ENCODE data around the gene SAPCD2. TPM values are rescaled to one million over a fixed set of nuclear protein-coding genes. Genes with fewer than 3 reads are reported as not detected.
"Not testable (repeated sequence)": the region's sequence is repeated elsewhere in the genome, so short reads cannot be mapped to it uniquely, and the experiment has no call there.

SAPCD2 gene, protein sequence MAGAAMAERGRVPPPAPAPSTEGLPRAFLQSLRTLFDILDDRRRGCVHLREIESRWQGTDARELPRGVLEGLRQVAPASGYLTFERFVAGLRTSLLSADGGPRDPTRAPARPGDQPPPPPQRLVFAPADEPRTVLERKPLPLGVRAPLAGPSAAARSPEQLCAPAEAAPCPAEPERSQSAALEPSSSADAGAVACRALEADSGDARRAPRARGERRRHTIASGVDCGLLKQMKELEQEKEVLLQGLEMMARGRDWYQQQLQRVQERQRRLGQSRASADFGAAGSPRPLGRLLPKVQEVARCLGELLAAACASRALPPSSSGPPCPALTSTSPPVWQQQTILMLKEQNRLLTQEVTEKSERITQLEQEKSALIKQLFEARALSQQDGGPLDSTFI
- 2.6 TPM for total RNA-seq (ENCODE audit: insufficient read depth, low replicate concordance)

DNA sequence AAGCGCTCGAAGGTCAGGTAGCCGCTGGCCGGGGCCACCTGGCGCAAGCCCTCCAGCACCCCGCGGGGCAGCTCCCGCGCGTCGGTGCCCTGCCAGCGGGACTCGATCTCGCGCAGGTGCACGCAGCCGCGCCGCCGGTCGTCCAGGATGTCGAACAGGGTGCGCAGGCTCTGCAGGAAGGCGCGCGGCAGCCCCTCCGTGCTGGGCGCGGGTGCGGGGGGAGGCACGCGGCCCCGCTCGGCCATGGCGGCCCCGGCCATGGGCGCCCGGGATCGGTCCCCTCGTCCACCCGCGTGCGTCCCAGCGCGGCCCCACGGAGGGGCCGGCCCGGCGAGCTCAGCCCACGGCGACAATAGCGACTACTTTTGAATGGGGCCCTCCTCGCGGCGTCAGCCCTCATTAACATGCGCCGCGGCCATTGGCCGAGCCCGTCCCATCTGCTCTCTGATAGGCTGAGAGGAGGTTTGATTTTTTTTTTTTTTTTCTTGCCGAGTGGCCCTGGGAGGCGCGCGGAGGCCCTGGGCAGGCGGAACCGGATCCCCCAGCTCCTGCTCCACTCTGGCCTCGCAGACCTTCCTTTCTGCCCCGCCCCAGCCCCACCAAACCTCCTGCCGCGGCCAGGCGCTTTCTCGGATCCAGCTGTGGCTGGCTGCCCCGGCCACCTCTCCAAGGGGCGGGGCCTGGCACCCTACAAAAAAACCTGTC lies at the start of gene SAPCD2:
TSS of gene SAPCD2 (minus strand) at position 357 of the 705 bp plus-strand sequence. CDS start at position 260, 97 bp downstream.
- DNase-seq (ENCODE audit: low spot score) = peak; percentile 94

DNA sequence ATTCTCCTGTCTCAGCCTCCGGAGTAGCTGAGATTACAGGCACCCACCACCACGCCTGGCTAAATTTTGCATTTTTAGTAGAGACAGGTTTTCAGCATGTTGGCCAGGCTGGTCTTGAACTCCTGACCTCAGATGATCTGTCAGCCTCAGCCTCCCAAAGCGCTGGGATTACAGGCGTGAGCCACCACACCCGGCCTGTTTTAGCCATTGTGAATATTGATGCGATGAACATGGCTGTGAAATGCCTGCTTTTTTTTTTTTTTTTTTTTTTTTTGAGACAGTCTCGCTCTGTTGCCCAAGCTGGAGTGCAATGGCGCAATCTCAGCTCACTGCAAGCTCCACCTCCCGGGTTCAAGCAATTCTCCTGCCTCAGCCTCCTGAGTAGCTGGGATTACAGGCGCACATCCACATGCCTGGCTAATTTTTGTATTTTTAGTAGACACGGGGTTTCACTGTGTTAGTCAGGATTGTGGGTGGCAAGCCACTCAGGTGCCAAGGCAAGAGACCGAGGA lies 47.8 kb upstream of the SAPCD2 start:
- not testable (repeated sequence) for DNase-seq (ENCODE audit: low spot score)

DNA sequence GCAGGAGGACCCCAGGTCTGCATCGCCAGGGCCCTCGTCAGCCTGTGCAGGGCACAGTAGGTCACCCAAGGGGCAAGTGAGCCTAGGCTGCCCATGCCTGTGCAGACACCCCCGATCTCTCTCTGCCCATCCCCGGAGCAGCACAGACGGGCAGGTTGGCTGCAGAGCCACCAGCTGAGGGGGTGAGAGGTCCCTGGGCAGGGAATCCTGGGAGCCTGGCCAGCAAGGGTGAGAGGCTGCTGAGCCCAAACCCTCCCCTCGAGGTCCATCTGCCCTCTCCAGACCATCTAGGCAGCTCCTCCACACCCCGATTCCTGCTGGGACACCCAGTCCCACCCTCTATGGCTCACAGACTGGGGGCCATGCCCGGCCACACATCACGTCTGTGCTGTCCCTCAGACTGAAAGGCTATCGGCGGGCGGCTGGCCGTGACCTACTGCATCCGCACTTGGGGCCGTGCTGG lies 46.9 kb upstream of the SAPCD2 start:
- DNase-seq (ENCODE audit: low spot score) = no peak

DNA sequence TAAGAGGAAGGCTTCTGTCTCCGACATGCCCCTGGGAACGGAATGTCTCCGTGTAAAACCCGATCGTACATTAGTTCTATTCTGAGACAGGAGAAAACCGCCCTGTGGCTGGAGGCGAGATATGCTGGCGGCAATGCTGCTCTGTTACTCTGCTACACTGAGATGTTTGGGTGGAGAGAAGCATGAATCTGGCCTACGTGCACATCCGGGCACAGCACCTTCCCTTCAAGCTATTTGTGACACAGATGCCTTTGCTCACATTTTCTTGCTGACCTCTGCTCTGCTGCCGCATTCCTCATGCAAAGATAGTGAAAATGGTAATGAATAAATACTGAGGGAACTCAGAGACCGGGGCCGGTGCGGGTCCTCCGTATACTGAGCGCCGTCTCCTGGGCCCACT lies 46.4 kb upstream of the SAPCD2 start:
- peak; percentile 82 for DNase-seq (ENCODE audit: low spot score)

DNA sequence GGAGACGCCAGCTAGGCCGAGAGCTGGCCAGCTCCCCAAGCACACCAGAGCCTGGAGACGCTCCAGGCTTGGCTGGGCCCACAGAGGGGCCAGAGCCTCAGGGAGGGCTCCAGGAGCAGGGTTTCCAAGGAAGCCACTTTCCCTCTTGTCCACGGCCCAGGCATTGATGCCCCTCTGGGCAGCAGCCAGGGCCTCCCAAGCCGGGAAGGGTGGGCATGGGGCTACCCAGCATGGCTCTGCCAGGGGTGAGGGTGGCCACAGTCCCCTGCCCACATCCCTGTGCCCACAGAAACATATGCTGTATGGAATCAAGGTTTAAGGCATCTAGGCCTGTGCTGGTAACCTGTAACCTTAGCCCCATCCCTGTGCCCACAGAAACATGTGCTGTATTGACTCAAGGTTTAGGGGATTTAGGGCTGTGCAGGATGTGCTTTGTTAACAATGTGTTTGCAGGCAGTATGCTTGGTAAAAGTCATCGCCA lies 45.7 kb upstream of the SAPCD2 start:
- no peak for DNase-seq (ENCODE audit: low spot score)

DNA sequence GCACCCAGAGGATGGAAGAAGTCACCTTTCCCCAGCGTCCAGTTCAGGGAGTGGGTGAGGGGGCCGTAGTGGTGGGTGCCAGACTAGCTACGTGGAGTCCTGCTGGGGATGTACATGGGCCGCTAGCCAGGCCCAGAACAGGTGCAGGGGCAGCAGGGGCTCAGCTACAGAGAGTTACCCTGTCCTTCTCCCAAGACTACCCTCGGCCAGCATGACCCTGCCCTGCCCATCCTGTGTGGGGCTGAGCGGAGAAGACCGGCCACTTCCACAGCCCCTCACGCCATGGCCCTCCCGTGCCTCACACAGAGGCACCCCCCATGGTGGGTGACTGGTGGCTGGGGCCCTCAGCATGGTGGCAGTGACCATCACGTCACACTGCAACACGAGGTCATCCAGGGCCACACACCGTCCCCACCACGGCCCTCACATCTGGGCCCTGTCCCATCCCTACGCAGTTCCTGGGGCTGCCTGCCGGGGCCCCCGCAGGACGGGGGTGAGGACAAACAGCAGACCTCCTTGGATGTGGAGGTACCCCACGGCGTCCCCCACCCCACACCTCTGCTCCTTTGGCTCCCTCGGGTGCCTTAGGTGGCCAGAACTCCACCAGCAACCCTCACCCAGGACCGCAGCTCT lies 45.2 kb upstream of the SAPCD2 start:
- no peak for DNase-seq (ENCODE audit: low spot score)

DNA sequence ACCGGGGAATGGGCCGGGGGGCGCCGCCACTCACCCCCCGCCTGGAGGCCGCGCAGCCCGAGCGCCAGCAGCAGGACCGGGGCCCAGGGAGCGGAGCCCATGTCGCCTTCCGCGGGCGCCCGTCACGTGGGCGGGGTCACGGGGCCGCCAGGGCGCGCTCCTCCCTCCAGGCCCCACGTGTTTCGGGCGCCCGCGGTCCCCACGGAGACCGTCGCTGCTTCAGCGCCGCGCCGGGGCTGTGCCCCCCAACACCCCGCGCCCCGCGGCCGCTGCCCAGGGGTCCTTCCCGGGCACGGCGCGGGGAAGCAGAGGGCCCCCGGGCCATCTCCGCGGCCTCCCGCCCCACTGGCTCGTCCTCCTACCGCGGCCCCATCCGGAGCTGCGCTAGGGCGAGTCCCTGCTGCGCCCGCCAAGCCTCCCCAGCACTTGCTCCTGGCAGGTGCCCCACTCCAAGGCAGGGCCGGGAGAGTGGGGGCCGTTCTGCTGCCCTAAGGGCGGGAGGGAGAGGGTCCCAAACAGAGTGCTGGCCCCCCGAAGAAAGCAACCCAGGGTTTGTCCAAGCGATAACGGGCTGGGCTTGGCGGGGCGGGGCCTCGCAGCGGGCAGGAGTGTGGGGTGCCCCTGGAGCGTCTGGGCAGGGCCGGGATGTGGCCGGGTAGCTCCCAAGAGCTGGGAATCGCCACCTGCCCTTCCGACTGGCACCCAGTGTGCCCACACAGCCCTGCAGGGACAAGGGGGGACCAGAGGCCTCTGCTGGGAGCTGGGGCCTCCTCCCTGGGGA lies 44.4 kb upstream of the SAPCD2 start, which contains the start of gene DPP7:
TSS of gene DPP7 (minus strand) at position 121 of the 781 bp plus-strand sequence. CDS start at position 101, 20 bp downstream.
- peak; percentile 66 for DNase-seq (ENCODE audit: low spot score)

DNA sequence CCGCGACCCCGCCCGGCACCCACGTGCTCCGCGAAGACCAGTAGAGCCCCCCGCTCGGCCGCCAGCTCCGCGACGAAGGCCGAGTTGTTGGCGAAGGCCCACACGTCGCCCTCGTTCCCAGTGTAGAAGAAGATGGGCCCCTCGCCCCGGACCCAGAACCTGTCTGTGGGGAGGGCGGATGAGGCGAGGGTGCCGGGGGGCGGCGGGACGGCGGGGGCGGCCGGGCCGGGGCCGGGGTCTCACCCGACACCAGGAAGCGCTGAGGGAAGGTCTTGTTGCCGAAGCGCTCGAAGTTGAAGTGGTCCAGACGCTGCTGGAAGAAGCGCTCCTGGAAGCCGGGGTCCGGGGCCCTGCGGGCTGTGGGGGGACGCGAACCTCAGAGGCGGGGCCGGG lies 43.9 kb upstream of the SAPCD2 start:
- DNase-seq (ENCODE audit: low spot score) = no peak

DNA sequence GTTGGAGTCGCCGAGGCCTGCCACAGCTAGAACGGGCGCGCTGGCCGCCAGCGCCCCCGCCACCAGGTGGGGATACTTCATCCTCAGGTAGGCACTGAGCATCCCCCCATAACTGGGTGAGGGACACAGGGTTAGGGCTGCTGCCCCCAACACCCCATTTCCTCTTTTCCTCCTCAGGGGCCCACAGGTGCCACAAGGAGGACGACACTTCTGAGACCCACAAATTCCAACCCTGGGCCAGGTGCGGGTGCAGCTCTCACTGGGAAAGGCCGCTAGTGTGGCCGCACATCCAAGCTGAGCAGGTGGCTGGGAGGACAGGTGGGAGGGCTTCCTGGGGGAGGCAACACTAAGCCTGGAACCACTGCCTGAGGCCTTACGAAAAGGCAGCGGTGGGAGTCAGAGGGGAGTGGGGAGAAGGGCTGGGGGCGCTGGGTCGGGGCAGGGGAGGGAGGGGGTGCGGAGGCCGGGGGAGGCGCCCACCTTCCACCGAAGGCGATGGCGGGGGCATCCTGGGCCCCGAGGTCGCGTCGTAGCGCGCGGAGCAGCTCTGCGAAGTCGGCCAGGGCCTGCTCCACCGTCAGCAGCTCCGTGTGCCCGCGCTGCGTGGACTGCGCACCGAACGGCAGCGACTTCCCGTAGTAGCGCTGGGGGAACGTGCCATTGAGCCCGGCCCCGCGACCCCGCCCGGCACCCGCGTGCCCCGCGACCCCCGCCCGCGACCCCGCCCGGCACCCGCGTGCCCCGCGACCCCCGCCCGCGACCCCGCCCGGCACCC lies 43.2 kb upstream of the SAPCD2 start:
- no peak for DNase-seq (ENCODE audit: low spot score)

DNA sequence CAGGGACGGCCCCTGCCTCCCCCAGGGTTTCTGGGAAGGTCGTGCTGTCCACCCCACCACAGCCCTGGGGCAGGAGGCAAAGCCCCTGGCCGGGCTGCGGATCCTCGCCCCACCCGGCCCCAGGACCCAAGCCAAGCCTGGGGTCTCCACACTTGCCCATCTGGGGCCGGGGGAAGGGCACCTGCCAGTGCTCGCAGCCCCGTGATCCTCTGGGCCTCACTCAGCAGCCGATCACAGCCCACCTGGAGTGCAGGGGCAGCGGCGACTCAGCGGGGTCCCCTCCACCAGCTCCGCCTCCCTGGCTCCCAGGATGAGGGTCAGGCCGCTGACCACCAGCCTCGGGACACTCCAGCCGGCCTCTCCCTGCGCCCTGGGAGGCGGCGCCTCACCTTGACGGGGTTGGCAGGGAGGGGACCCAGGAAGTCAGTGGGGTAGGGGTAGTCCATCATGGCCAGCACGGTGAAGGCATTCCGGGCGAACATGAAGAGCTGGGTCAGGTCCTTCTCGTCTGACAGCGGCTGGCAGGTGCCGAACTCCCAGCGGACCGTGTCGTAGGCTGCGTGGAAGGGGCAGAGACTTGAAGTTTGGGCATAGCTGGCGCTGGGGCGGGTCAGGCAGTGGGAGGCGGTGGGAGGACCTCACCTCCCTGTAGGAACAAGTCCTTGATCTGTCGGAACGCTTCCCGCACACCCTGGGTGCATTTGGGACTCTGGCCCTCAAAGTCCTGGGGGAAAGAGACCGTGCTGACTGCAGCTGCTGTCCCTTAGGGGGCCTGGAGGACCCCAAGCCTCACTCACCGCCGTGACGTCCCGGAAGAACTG lies 42.4 kb upstream of the SAPCD2 start:
- DNase-seq (ENCODE audit: low spot score) = no peak

DNA sequence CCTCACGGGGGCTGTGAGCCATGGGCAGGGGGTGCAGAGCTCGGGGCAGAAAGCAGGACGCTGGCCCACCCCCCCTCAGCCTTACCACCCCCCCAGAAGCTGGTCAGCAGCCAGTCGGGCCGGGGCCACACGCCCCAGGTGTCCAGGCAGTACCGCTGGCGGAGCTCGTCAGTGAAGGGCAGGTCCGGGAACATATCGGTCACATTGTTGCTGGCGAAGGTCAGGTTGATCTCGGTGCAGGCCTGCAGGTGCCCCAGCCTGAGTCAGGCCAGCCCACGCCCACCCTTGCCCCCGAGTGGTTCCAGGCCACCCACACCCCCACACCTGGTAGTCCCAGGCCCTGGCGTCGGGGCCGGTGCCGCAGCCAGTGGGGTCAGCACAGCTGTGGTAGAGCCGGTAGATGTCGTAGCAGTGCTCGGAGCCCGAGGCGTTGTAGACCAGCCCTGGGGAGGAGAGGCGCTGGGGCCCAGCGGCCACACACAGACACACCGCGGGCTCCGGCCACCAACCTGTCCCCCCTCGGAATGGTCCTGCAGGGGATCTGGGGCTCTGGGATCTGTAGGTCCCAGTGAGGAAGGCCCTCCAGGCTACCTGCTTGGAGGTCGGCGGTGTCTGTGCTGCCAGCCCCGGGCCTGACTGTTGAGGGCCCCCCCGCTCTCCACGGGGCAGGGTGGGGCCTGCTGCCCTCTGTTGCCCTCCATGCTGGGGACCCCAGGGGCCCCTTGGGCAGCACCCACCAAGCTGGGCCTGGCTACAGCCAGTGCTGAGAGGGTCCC lies 41.6 kb upstream of the SAPCD2 start:
- DNase-seq (ENCODE audit: low spot score) = no peak

DNA sequence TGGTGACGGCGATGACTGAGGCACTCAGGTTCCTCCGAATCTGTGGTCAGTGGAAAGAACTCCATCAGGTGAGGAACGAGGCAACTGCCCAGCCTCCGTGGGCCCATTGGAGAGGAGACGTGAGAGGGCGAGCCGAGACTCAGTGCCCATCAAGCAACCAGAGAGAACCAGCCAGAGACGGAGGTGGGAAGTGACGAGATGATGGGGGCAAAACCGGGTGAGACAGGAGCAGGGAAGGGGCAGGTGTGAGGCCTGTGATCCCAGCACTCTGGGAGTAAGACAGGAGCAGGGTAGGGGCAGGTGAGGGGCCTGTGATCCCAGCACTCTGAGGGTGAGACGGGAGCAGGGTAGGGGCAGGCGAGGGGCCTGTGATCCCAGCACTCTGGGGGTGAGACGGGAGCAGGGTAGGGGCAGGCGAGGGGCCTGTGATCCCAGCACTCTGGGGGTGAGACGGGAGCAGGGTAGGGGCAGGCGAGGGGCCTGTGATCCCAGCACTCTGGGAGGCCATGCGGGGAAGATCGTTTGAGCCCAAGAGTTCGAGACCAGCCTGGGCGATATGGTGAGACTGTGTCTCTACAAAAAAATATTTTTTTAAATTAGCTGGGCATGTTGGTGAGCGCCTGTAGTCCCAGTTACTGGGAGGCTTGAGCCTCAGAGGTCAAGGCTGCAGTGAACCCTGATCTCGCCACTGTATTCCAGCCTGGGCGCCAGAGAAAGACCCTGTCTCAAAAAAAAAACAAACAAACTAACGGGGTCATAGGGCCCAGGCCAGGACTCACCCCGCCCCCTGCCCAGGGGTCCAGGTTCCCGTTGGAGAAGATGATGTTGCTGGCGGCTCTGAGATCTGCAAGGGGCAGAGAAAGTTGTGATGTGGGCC lies 40.8 kb upstream of the SAPCD2 start:
- no peak for DNase-seq (ENCODE audit: low spot score)

DNA sequence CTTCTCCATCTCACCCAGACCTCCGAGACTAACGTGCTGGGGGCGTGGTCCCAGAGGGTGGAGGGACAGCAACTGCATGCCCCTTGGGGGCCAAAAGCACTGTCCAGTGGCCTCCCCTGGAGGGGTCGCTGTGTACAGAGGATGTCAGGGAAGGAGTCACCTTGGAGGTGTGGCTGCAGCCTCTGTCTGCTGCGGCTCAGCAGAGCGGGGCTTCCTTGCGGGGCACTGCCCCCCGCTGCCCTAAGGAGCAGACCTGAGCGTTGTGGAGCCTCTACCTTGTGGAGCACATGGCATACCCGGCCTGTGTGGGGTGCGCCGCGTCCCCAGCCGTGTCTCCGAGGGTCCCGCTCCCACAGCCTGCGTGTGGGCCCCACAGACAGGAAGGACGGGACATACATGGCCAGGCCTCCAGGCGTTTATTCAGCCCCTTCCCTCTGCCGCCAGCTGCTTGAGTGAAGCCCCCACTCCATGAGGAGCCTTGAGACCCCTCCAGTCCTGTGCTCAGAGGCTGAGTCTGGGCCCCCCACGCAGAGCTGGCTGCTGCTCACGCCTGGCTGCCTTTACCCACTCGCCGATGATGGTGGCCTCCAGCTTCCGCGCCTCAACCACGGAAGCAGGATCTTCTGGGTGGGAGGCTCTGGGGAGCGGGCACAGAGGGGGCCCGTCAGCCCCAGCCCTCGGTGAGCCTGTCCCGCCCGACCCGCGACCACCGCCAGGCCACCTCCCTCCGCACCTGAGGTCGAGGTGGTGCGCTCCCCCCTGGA lies 40.0 kb upstream of the SAPCD2 start:
- no peak for DNase-seq (ENCODE audit: low spot score)

DNA sequence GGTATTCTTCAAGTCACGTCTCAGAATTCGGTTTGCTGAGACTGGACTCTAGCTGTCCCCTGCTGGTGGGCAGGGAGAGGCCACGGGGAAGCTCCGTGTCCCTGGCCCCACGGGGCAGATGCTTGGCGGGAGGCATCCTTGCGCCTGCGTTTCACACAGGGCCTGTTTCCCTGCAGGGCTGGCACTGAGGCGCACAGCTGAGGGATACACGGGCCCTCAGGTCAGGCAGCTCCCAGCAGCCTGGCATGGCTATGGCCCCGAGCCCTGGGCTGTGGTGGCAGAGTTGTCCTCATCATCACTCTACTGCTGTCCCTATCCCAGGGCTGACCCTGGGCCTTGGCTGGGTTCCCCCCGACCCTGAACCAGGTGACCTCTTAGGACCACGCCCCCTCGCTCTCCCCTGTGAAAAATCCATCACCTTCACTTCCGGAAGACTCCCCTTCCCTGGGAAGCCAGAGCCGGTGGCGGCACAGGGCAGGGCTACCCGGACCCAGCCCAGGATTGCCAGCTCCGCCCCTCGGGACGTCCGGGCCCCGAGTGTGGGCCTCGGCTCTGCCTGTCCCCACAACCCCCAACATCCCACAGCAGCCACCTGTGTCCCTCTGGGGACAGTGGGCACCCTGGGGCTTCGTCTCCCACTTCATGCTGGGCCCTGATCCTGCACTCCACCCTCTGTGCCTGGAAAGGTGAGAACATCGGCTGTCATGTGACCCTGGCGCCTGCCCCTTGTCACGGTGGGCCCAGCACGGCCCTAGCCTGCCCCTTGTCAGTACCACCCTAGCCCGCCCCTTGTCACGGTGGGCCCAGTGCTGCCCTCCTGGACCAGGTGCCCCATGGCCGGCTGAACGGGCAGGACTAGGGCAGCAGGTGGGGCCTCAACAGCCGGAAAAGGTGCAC lies 39.1 kb upstream of the SAPCD2 start:
- DNase-seq (ENCODE audit: low spot score) = no peak

DNA sequence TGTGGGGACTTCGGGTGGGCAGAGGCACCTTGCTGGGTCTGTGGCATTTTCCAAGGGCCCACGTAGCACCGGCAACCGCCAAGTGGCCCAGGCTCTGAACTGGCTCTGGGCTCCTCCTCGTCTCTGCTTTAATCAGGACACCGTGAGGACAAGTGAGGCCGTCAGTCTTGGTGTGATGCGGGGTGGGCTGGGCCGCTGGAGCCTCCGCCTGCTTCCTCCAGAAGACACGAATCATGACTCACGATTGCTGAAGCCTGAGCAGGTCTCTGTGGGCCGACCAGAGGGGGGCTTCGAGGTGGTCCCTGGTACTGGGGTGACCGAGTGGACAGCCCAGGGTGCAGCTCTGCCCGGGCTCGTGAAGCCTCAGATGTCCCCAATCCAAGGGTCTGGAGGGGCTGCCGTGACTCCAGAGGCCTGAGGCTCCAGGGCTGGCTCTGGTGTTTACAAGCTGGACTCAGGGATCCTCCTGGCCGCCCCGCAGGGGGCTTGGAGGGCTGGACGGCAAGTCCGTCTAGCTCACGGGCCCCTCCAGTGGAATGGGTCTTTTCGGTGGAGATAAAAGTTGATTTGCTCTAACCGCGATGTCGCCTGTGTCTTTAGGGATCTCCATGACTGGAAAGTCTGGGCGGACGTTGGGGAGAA lies 38.4 kb upstream of the SAPCD2 start:
- DNase-seq (ENCODE audit: low spot score) = no peak
